ENCODE results near the gene FBXO28.
"Not testable (repeated sequence)": the region's sequence is repeated elsewhere in the genome, so short reads cannot be mapped to it uniquely, and the experiment has no call there.

GRCh38 chr1:224079644-224080043, 34.3 kb upstream of the FBXO28 start:
- TF ChIP-seq, protein P1, sequence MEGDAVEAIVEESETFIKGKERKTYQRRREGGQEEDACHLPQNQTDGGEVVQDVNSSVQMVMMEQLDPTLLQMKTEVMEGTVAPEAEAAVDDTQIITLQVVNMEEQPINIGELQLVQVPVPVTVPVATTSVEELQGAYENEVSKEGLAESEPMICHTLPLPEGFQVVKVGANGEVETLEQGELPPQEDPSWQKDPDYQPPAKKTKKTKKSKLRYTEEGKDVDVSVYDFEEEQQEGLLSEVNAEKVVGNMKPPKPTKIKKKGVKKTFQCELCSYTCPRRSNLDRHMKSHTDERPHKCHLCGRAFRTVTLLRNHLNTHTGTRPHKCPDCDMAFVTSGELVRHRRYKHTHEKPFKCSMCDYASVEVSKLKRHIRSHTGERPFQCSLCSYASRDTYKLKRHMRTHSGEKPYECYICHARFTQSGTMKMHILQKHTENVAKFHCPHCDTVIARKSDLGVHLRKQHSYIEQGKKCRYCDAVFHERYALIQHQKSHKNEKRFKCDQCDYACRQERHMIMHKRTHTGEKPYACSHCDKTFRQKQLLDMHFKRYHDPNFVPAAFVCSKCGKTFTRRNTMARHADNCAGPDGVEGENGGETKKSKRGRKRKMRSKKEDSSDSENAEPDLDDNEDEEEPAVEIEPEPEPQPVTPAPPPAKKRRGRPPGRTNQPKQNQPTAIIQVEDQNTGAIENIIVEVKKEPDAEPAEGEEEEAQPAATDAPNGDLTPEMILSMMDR (IDR thresholded peaks at IDR 0.05 in 2 of 3, conservative IDR thresholded peaks at IDR 0.05 in 1 of 3; ENCODE audit: control insufficient read depth in 2 of 3, extremely low read depth in 1 of 3, insufficient read depth in 1 of 3, low read depth in 3 of 3, low read length in 3 of 3) = not testable (repeated sequence)
- TF ChIP-seq, protein P2, sequence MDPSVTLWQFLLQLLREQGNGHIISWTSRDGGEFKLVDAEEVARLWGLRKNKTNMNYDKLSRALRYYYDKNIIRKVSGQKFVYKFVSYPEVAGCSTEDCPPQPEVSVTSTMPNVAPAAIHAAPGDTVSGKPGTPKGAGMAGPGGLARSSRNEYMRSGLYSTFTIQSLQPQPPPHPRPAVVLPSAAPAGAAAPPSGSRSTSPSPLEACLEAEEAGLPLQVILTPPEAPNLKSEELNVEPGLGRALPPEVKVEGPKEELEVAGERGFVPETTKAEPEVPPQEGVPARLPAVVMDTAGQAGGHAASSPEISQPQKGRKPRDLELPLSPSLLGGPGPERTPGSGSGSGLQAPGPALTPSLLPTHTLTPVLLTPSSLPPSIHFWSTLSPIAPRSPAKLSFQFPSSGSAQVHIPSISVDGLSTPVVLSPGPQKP (IDR thresholded peaks at IDR 0.05; ENCODE audit: low read depth, low read length) = not testable (repeated sequence)
- TF ChIP-seq, protein P3, sequence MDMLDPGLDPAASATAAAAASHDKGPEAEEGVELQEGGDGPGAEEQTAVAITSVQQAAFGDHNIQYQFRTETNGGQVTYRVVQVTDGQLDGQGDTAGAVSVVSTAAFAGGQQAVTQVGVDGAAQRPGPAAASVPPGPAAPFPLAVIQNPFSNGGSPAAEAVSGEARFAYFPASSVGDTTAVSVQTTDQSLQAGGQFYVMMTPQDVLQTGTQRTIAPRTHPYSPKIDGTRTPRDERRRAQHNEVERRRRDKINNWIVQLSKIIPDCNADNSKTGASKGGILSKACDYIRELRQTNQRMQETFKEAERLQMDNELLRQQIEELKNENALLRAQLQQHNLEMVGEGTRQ (IDR thresholded peaks at IDR 0.05; ENCODE audit: borderline replicate concordance, low read depth, low read length) = not testable (repeated sequence)
- not testable (repeated sequence) for TF ChIP-seq POLR2AphosphoS5 (IDR thresholded peaks at IDR 0.05; ENCODE audit: low read length); MTA3 (IDR thresholded peaks at IDR 0.05; ENCODE audit: borderline replicate concordance, low read length); KDM1A (IDR thresholded peaks at IDR 0.05; ENCODE audit: borderline replicate concordance); EZH2 (IDR thresholded peaks at IDR 0.05; ENCODE audit: borderline replicate concordance, control insufficient read depth, low read depth, low read length); PBX3 (IDR thresholded peaks at IDR 0.05; ENCODE audit: insufficient replicate concordance, low read depth, low read length)
- TF ChIP-seq, protein P4, sequence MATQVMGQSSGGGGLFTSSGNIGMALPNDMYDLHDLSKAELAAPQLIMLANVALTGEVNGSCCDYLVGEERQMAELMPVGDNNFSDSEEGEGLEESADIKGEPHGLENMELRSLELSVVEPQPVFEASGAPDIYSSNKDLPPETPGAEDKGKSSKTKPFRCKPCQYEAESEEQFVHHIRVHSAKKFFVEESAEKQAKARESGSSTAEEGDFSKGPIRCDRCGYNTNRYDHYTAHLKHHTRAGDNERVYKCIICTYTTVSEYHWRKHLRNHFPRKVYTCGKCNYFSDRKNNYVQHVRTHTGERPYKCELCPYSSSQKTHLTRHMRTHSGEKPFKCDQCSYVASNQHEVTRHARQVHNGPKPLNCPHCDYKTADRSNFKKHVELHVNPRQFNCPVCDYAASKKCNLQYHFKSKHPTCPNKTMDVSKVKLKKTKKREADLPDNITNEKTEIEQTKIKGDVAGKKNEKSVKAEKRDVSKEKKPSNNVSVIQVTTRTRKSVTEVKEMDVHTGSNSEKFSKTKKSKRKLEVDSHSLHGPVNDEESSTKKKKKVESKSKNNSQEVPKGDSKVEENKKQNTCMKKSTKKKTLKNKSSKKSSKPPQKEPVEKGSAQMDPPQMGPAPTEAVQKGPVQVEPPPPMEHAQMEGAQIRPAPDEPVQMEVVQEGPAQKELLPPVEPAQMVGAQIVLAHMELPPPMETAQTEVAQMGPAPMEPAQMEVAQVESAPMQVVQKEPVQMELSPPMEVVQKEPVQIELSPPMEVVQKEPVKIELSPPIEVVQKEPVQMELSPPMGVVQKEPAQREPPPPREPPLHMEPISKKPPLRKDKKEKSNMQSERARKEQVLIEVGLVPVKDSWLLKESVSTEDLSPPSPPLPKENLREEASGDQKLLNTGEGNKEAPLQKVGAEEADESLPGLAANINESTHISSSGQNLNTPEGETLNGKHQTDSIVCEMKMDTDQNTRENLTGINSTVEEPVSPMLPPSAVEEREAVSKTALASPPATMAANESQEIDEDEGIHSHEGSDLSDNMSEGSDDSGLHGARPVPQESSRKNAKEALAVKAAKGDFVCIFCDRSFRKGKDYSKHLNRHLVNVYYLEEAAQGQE (IDR thresholded peaks at IDR 0.05; ENCODE audit: low read depth, low read length) = not testable (repeated sequence)
